NOMO-1 treated with DMSO at 0.1 percent for 48 hours (cell line): ENCODE measurements around the gene PZP.
"Not testable (repeated sequence)": the region's sequence is repeated elsewhere in the genome, so short reads cannot be mapped to it uniquely, and the experiment has no call there.

Source experiments
- DNase-seq: peaks from one replicate; lab custom pipeline; 2025; ENCODE audit not compliant: unreplicated experiment; lab: John Stamatoyannopoulos, UW

The PZP gene

GRCh38 chr12:9184276-9184675, 23.9 kb downstream of the PZP start:
- DNase-seq = no peak

- no peak for DNase-seq
Measured at GRCh38 chr12:9180810-9181209, 27.4 kb downstream of the PZP start.

GRCh38 chr12:9179781-9180180, 28.4 kb downstream of the PZP start:
- no peak for DNase-seq

DNA sequence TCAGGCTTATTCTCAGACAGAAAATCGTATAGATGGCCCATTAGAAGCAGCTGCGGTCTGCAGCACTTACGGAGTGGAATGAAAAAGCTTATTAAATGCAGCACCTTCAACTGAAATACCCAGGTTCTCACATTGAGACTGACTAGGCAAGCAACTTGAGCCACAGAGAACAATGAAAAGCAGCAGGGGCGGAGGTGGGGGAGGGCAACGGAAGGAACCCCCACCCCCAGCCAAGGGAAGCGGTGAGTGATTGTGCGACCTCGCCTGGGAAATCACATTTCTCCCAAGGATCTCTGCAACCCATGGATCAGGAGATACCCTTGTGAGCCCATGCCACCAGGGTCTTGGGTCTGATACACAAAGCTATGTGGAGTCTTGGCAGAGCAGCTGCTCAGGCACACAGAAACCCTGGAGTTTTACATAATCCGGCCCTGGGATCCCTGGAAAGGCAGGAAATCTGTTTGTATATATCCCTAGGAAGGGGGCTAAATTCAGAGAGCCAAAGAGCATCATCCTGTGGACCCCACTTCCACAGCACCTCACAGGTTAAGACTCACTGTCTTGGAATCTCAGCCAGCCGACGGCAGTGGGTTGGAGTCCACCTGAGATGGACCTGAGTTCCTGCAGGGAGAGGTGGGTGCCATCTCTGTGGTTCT, 38.1 kb downstream of the PZP start:
- no peak for DNase-seq

GRCh38 chr12:9167345-9167744, 40.9 kb downstream of the PZP start:
- not testable (repeated sequence) for DNase-seq

GRCh38 chr12:9163392-9163791, 44.8 kb downstream of the PZP start:
- DNase-seq = no peak

DNA sequence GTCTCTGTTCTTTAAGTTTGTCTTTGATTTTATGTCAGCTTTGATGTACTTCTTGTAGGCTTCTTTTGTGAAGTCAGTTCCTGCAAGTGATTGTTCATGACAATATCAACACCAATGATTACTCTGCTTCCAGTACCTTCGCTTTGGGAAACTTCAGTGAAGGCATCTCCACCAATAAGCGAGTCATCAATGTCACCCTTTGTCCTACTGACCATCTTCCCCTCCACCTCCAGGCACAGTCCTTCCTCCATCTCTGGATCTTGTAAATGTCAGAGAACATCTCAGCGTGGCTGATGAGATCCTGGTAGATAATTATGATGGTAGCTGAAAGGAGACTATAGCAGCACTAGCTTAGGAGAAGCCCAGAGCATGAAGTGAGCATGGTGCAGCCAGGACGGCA, 52.1 kb downstream of the PZP start:
- no peak for DNase-seq

DNA sequence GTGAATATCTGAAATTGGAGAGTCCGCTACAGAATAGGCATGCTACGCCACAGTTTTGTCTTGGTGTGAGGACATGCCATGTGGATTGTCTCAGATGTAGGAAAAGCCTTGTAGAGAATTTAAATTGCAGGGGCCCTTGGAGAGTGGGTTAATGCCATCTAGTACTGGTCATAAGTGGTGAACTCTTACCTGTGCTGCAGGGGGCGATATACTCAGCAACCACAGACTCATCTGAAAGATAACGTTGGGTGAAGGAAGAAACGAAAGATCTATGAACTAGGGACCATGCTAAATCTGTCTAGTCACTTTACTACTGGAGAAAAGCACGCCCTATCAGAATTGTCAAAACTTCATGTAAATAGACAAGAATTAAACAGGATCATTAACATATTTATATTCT, 58.8 kb downstream of the PZP start:
- no peak for DNase-seq

DNA sequence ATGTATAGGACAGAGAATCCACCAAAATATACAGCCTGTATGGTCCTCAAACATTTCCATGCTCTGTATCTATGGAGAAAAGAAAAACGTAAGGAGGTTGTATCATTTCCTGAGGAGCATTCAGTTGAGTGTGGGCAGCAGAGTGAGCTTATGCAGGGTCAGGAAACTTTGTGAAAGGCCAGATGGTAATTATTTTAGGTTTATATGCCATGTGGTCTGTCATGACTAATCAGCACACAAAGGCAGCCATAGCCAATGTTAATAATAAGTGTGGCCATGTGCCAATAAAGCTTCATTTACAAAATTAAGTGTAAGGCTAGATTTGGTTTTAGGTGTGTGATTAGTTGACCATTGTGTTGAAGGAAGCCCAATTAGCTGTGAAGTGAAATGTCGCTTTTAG, 59.3 kb downstream of the PZP start:
- DNase-seq = no peak

- DNase-seq = no peak
Measured at GRCh38 chr12:9147461-9147860, 60.7 kb downstream of the PZP start.

DNA sequence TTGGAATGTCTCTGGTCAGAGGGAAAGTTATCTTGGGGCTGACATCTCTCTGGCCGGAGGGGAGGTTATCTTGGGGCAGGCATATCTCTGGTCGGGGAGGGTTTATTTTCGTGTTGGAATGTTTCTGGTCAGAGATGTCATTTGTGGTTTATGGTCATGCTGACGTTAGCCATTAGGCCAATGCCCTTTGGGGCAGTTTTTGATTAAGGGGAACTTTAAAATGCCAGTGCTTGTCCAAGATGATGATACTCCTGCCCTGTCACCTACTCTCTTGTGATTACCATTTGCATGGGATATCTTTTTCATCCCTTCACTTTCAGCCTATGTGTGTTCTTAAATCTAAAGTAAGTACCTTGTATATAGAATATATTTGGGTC, 63.5 kb downstream of the PZP start:
- DNase-seq = no peak

- no peak for DNase-seq
Measured at GRCh38 chr12:9143929-9144729, 64.1 kb downstream of the PZP start.

DNA sequence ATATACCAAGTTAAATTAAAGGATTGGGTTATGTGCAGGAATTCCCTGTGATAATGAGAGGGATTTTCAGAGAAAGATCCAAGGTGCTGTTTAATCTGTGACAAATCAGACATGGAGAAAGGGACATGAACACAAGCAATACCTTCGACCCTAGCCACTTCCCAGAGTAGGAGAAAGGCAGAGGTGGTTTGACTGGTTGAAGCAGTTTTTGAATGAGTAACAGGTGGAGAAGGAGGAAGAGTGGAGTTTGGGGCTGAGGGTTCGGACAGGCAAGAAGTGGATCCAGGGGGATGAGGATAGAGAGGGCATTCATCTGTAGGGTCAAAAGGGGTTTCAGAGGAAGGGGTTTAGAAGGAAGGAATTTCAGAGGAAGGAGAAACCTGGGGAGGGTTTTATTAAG, 65.1 kb downstream of the PZP start:
- no peak for DNase-seq

GRCh38 chr12:9139588-9140290, 68.5 kb downstream of the PZP start:
- not testable (repeated sequence) for DNase-seq

GRCh38 chr12:9135903-9136310, 72.3 kb downstream of the PZP start:
- no peak for DNase-seq

- no peak for DNase-seq
Measured at GRCh38 chr12:9134981-9135628, 73.1 kb downstream of the PZP start.

DNA sequence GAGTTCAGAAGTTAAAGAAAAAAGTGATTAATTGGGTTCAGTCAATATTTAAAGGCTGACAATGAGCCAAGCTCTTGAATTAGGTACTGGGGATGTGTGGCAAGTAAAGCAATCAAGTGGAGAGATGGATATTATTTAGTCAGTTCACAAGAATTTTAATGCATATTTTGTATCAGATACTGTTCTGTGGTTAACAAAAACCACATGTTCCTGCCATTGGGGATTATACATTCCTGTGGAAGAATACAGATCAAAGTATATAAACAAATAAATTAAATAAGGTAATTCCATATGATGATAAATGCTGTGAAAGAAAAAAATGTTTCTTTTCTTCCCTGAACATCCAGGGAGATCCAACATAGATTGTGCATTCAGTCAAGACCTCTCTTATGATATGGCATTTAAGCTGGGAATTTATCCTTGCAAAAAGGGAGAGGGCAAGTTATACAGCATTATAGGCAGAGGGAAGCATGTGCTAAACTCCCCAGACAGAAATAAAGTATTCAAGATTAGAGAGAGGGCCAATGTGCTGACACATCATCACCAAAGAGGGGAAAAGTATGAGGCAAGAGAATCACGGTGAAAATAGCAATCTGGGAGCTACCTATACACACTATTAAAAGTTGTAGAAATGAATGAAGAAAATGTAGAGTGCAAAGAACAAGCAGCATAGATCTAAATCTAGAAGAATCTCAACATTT, 74.8 kb downstream of the PZP start:
- DNase-seq = no peak

DNA sequence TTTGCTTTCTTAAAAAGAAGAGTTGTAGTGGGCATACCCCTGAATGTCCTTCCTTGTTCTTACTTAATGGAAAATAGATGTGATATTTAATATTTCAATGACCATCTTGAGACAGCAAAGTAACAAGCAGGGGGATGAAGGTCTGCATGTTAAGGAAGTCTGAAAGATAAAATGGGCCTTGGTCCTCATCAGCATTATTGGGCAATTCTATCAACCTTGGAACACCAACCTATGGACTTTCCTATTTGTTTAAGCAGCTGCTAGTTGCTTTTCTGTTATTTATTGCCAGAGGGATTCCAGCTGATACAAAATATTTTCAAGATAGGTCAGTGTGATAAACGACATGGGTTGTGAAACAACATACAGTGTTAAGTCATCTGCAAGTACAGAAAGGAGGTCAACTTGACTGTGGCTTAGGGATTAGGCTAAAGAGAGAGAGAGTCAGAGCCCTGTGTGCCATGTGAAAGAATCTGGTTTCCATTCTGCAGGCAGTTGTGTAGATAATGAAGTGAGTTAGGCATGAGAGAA, 76.1 kb downstream of the PZP start:
- no peak for DNase-seq

DNA sequence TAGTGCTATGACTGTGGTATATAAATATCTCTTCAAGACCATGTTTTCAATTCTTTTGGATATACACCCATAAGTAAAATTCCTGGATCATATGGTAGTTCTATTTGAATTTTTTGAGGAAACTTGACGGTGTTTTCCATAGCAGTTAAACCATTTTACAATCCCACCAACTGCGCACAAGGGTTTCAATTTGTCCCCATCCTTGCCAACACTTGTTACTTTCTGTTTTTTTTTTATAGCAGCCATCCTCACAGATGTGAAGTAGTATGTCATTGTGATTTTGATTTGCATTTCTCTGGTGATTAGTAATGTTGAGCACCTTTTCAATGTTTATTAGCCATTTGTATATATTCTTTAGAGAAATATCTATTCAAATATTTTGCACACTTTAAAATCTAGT, 78.0 kb downstream of the PZP start:
- no peak for DNase-seq

GRCh38 chr12:9127936-9128663, 80.1 kb downstream of the PZP start:
- no peak for DNase-seq
